WI38 (cell line): Measurements from ENCODE around the gene AOAH.

ENCODE experiments used
- H3K4me3 ChIP-seq: 2 replicates; pipeline ENCODE4 v1.5.1; 2011; ENCODE audit warnings: low read depth, mild to moderate bottlenecking, control low read depth, low read length
- TF ChIP-seq, protein P1 (sequence below): IDR thresholded peaks from 2 replicates; pipeline ENCODE4 v1.5.1; 2012; ENCODE audit warnings: low read depth, mild to moderate bottlenecking, control low read depth, low read length

The AOAH gene

DNA sequence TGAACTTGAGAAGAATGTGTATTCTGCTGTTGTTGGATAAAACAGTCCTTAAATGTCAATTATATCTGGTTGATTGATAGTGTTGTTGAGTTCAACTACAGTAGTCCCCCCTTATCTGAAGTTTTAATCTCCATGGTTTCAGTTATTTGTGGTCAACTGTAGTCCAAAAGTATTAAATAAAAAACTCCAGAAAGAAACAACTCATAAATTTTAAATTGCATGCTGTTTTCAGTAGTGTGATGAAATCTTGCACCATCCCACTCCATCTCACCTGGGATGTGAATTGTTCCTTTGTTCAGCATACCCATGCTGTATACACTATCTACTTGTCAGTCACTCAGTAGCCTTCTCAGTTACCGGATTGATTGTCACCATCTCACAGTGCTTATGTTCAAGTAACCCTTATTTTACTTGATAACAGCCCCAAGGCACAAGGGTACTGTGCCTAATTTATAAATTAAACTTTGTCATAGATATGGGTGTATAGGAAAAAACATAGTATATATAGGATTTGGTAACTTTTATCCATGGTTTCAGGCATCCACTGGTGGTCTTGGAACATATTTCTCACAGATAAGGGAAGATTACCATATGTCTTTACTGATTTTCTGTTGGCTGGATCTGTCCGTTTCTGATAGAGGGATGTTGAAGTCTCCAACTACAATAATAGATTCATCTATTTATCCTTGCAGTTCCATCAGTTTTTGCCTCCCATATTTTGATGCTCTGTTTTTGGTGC lies 57.1 kb downstream of the AOAH start:
- TF ChIP-seq, protein P1, sequence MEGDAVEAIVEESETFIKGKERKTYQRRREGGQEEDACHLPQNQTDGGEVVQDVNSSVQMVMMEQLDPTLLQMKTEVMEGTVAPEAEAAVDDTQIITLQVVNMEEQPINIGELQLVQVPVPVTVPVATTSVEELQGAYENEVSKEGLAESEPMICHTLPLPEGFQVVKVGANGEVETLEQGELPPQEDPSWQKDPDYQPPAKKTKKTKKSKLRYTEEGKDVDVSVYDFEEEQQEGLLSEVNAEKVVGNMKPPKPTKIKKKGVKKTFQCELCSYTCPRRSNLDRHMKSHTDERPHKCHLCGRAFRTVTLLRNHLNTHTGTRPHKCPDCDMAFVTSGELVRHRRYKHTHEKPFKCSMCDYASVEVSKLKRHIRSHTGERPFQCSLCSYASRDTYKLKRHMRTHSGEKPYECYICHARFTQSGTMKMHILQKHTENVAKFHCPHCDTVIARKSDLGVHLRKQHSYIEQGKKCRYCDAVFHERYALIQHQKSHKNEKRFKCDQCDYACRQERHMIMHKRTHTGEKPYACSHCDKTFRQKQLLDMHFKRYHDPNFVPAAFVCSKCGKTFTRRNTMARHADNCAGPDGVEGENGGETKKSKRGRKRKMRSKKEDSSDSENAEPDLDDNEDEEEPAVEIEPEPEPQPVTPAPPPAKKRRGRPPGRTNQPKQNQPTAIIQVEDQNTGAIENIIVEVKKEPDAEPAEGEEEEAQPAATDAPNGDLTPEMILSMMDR = no peak

DNA sequence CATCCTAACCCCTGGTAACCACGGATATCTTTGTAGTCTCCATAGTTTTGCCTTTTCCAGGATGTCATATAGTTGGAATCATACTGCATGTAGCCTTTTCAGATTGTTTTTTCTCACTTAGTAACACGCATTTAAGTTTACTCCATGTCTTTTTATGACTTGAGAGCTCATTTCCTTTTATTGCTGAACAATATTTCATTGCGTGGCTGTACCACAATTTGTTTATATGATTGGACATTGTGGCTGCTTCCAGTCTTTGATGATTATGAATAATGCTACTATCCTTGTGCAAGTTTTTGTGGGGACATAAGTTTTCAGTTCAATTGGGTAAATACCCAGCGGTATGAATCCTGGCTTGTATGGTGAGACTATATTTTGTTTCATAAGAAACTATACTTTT lies 60.8 kb downstream of the AOAH start:
- no peak overlapping the region for H3K4me3 ChIP-seq
- TF ChIP-seq, protein P1 = no peak

More for the DNA sequence above, 57.1 kb downstream of the AOAH start:
- no peak overlapping the region for H3K4me3 ChIP-seq

DNA sequence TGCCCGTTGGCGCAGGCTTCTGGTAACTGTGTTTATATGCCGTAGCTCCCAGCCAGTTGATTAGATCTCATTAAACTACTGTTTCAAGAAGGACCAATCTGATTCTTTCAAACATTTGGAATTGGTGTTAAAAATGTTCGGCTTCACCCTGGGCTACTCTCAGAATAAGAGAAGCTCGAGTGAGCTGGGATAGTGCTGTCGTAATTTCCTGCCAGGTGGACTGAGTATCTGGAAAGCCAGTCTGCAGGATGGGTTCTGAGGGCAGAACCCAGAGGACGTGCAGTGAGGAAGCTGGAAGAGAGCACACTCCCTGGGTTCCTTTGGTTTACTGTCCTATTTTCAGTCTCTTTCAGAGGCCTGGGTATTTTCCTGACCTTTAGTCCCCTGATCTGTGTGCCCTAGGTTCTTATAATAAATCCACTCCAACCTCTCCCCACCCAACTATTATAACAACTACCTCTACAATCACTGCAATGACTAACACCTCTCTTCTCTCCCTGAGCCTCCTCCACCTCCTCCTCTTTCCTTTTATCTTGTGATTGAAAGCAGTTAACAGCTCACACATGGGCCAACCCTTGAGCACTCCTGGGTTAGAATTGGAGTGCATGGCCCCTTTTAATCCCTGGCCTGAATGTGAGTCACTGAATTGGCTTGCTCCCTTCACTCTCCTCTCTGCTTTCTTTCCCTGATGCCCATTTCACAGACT lies 63.0 kb downstream of the AOAH start:
- TF ChIP-seq, protein P1 = no peak
- H3K4me3 ChIP-seq = no peak overlapping the region

DNA sequence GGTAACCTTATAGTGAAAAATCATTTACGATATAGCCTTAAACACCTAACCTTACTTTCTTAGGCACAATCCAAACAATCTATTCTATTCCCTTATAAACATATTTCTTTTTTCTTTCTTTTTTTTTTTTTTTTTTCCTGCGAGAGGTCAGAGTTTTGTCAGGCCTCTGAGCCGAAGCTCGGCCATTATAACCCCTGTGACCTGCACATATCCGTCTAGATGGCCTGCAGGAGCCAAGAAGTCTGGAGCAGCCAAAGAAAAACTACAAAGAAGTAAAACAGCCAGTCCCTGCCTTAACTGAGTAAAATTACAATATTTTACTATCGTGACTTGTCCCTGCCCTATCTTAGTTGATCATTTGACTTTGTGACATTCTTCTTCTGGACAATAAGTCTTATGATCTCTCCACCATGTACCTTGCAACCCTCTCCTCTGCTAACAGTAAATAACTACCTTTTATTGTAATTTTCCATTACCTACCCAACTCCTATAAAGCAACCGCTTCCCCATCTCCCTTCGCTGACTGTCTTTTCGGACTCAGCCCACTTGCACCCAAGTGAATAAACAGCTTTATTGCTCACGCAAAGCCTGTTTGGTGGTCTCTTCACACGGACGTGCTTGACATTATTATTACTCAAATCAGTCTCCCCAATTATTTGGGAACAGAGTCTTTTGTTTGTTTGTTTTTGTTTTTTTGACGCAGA lies 64.5 kb downstream of the AOAH start:
- TF ChIP-seq, protein P1 = no peak
- H3K4me3 ChIP-seq = no peak overlapping the region

DNA sequence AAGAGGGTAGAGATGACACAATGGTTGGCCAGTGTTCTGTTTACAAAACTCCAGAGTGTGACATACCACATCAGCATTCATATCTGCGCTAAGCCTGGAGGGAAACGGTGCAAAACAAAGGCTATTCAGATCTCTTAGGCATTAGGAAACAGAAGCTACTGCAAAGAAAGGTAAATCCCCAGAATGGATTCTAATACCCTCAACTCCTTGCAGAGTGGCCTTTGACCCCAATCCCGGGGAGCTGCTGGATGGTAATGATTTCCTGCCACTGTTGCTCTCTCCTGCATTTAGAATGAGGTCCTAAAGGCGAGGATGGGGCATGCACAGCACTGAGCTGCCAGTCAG lies 65.2 kb downstream of the AOAH start:
- no peak overlapping the region for H3K4me3 ChIP-seq
- TF ChIP-seq, protein P1 = no peak

DNA sequence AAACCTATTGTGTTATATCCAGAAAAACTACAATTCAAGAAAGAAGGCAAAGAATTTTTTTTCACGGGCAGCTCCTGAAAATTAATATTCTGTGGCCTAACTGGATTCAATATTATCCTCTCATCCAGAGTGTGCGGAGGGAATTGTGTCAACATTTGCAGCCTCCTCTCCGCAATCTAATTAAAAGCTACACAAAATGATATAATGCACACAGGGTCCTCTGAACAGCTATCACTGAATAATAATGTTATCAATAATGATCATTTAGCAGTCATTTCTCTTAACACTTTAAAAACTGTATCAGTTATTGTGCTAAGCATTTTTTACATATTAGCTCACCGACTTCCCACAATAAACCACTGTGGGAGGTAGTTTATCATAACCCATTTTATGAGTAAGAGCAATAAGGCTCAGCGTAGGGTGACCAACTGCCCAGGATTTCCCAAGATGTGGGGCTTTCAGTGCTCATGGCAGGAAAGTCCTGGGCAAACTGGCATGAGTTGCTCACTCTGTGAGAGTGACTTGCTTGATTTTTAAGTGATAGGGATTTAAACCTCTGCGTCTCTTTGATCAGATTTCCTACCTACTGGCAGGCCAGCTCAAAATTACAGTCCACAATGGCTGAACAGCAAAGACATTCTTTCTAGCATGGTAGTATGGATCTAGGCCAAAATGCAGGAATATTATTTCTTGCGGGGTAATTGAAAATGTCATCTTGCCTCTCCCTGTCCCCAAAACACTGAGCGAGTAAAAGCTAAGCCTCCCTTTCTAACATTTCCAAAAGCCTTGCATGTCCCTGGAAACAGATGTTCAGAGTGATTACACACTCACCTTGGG lies 65.7 kb downstream of the AOAH start:
- TF ChIP-seq, protein P1 = no peak
- H3K4me3 ChIP-seq = no peak overlapping the region
